ENCODE data around the gene KCNIP4.

The KCNIP4 gene

GRCh38 chr4:20684852-20685763 lies 1263.5 kb downstream of the KCNIP4 start:
- peak; percentile 52 for DNase-seq (ENCODE audit: low read depth)
- H3K4me3 ChIP-seq (ENCODE audit: low read depth, low read length) = no peak overlapping the region
- TF ChIP-seq CTCF (conservative IDR thresholded peaks at IDR 0.05; ENCODE audit: low read depth, low read length) = peak; percentile 51

- TF ChIP-seq CTCF (conservative IDR thresholded peaks at IDR 0.05; ENCODE audit: low read depth, low read length) = no peak
- H3K4me3 ChIP-seq (ENCODE audit: low read depth, low read length) = no peak overlapping the region
- DNase-seq (ENCODE audit: low read depth) = no peak
Measured at GRCh38 chr4:20683766-20684165, 1264.8 kb downstream of the KCNIP4 start.

DNA sequence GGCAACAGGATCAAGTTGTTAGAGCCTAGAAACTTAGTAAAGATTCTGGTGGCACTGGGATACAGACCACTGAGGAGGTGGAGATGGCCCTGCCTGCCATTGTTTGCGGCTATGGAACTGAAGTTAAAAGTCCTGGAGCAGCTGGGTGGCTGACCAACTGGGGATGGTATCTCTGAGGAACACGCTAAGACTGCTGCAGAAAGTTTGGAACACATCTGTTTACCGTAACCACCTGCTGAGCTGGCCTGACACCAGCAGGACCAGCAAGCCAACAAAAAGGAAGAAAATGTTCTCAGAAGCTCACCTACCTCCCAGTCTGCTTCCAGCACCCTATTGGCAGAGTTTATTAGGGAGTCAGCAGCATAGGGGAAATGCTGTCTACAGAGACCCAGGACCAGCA lies 1265.7 kb downstream of the KCNIP4 start:
- no peak overlapping the region for H3K4me3 ChIP-seq (ENCODE audit: low read depth, low read length)
- TF ChIP-seq CTCF (conservative IDR thresholded peaks at IDR 0.05; ENCODE audit: low read depth, low read length) = no peak

DNA sequence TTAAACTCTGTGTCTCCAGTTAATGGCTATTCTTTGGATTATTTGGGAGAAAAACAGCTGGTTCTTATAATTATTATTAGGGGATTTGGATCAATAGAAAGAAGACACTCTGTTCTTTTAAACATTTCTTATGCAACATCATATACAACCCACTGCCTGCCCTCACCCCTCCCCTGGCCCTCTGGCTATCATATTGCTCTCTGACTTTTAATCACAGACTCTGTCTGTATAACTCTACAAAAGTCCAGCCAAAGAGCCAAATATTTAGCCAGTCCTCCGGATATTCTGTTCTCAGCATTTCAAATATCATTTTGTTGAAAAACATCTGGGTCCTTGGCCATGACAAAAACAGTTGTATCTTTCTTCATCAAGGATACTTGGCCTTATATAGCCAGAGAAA lies 1267.3 kb downstream of the KCNIP4 start:
- TF ChIP-seq CTCF (conservative IDR thresholded peaks at IDR 0.05; ENCODE audit: low read depth, low read length) = no peak
- no peak overlapping the region for H3K4me3 ChIP-seq (ENCODE audit: low read depth, low read length)
- no peak for DNase-seq (ENCODE audit: low read depth)

More for the DNA sequence above, 1265.7 kb downstream of the KCNIP4 start:
- peak; percentile 43 for DNase-seq (ENCODE audit: low read depth)

DNA sequence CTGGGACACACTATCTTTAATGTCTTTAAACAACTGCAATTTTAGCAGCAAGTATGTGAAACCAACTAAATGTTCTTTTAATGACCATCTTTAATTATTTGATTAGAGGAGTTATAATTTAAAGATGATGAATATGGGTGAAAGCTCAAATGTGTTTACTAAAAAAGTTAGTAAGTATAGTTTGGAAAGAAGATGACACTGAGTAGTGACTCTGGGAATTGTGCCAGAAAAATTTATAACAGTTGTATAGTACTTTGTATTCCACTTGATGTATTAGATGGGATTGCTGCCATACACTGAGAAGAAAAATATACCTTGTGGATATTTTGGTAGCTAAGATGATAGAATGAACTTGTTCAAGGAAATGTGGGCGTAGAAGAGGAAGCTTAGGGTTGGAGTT lies 1267.8 kb downstream of the KCNIP4 start:
- no peak for DNase-seq (ENCODE audit: low read depth)
- no peak for TF ChIP-seq CTCF (conservative IDR thresholded peaks at IDR 0.05; ENCODE audit: low read depth, low read length)
- H3K4me3 ChIP-seq (ENCODE audit: low read depth, low read length) = no peak overlapping the region

DNA sequence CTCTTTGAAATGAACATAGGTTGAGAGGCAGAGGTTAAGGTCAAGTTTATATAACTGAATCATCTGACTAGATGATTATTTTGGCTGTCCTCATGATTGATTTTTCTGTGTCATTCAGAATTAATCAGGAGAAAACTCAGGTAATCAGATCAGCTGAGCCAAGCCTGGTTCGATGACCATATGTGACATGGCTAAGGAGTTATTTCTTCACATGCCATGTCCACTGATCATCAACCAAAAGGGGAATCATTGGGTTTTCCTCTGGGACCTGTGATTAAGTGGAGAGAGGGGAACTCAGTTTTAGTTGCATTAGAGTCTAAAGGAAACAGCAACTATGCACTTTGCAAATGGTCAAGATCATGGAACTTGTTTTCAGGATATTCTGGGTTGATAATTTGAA lies 1268.6 kb downstream of the KCNIP4 start:
- no peak for TF ChIP-seq CTCF (conservative IDR thresholded peaks at IDR 0.05; ENCODE audit: low read depth, low read length)
- no peak overlapping the region for H3K4me3 ChIP-seq (ENCODE audit: low read depth, low read length)
- no peak for DNase-seq (ENCODE audit: low read depth)

All from choroid plexus epithelial cell (primary cell).